Upper lobe of left lung (tissue), 4 donors: ENCODE data around the gene ABHD12.

Source experiments
- POLR2A ChIP-seq, 4 donors: fragments of 450-650 bp; IDR thresholded peaks; one replicate each; pipeline ENCODE4 v1.5.1; 2016 to 2017; ENCODE audit warnings: antibody characterized with exemption in 4 of 4, mild to moderate bottlenecking in 2 of 4
- TF ChIP-seq, protein P1 (sequence below), 6 experiments: fragments of 450-650 bp in 4 of 6; fragments of 200-600 bp in 2 of 6; sonication (generic) in 2 of 6; IDR thresholded peaks; one replicate each; pipeline ENCODE4 v1.5.1; 2016 to 2019; ENCODE audit warnings: antibody characterized with exemption in 6 of 6

GRCh38 chr20:25251019-25251418 is 139.6 kb downstream of the ABHD12 start:
- TF ChIP-seq, protein P1, sequence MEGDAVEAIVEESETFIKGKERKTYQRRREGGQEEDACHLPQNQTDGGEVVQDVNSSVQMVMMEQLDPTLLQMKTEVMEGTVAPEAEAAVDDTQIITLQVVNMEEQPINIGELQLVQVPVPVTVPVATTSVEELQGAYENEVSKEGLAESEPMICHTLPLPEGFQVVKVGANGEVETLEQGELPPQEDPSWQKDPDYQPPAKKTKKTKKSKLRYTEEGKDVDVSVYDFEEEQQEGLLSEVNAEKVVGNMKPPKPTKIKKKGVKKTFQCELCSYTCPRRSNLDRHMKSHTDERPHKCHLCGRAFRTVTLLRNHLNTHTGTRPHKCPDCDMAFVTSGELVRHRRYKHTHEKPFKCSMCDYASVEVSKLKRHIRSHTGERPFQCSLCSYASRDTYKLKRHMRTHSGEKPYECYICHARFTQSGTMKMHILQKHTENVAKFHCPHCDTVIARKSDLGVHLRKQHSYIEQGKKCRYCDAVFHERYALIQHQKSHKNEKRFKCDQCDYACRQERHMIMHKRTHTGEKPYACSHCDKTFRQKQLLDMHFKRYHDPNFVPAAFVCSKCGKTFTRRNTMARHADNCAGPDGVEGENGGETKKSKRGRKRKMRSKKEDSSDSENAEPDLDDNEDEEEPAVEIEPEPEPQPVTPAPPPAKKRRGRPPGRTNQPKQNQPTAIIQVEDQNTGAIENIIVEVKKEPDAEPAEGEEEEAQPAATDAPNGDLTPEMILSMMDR (IDR thresholded peaks at IDR 0.05): no peak
- TF ChIP-seq POLR2A (IDR thresholded peaks at IDR 0.05): no peak
